ENCODE measurements around the gene CYP26C1. TPM values are rescaled to one million over a fixed set of nuclear protein-coding genes. Genes with fewer than 3 reads are reported as not detected.
"Not testable (repeated sequence)": the region's sequence is repeated elsewhere in the genome, so short reads cannot be mapped to it uniquely, and the experiment has no call there.

The CYP26C1 gene
- total and polyA plus RNA-seq, 8 donors, result 0.04 to 0.17 (median 0.09) TPM; not detected in 1

GRCh38 chr10:93099670-93100069, 39.1 kb downstream of the CYP26C1 start:
- H3K4me3 ChIP-seq, result no peak overlapping the region
- no peak overlapping the region for H3K27ac ChIP-seq
- H3K4me1 ChIP-seq, result no peaks in the 10 kb centered on the region
- no peaks in the 10 kb centered on the region for H3K27me3 ChIP-seq
- ATAC-seq, result no peak
- no peak for FAIRE-seq
- WGBS, 2 donors, result 83 to 89% methylated on average over 7 of the region's 7 CpGs
- no peak for TF ChIP-seq CTCF (IDR thresholded peaks at IDR 0.05)
- no peaks in the 10 kb centered on the region for H3K9me3 ChIP-seq
- intact Hi-C loops (cut with DNase I), result no loop called here
- no peak for DNase-seq
- H3K36me3 ChIP-seq, result no peaks in the 10 kb centered on the region

- H3K4me1 ChIP-seq; intact Hi-C loops (cut with DNase I); DNase-seq; H3K27ac ChIP-seq; ATAC-seq; H3K9me3 ChIP-seq; H3K27me3 ChIP-seq; H3K36me3 ChIP-seq; H3K4me3 ChIP-seq; FAIRE-seq: not testable (repeated sequence)
- WGBS, 2 donors, result 87 to 95% methylated on average over 3 of the region's 3 CpGs
Observed at GRCh38 chr10:93101148-93101547, 40.5 kb downstream of the CYP26C1 start.

GRCh38 chr10:93103953-93104352, 43.4 kb downstream of the CYP26C1 start:
- no peaks in the 10 kb centered on the region for H3K27me3 ChIP-seq
- intact Hi-C loops (cut with DNase I), result no loop called here
- no peaks in the 10 kb centered on the region for H3K36me3 ChIP-seq
- DNase-seq (no peak), FAIRE-seq (no peak), ATAC-seq (no peak)
- H3K4me1 ChIP-seq, result no peaks in the 10 kb centered on the region
- peaks cover 0 to 3% (median 0%) of the 10 kb centered on the region in 4 donors for H3K9me3 ChIP-seq
- TF ChIP-seq CTCF (IDR thresholded peaks at IDR 0.05), result no peak
- no peak overlapping the region for H3K27ac ChIP-seq
- WGBS, 2 donors, result 45 to 68% methylated on average over 1 of the region's 1 CpG
- H3K4me3 ChIP-seq, result no peak overlapping the region

GRCh38 chr10:93106631-93107072, 46.1 kb downstream of the CYP26C1 start:
- DNase-seq (no peak), ATAC-seq (no peak), FAIRE-seq (no peak)
- intact Hi-C loops (cut with DNase I), result no loop called here
- Histone ChIP-seq H3K4me1 (no peaks in the 10 kb centered on the region), H3K4me3 (no peak overlapping the region), H3K27me3 (no peaks in the 10 kb centered on the region), H3K36me3 (no peaks in the 10 kb centered on the region), H3K9me3 (peaks cover 0 to 3% (median 0%) of the 10 kb centered on the region in 4 donors), H3K27ac (no peak overlapping the region)
- TF ChIP-seq CTCF (IDR thresholded peaks at IDR 0.05), result no peak
- WGBS, 2 donors, result 23 to 28% methylated on average over 2 of the region's 2 CpGs

GRCh38 chr10:93110472-93111146, 50.0 kb downstream of the CYP26C1 start:
- no peak for DNase-seq
- no peak overlapping the region for H3K27ac ChIP-seq
- intact Hi-C loops (cut with DNase I), result no loop called here
- TF ChIP-seq CTCF (IDR thresholded peaks at IDR 0.05), result no peak
- ATAC-seq, result no peak
- H3K9me3 ChIP-seq, result no peaks in the 10 kb centered on the region
- no peaks in the 10 kb centered on the region for H3K4me1 ChIP-seq
- no peaks in the 10 kb centered on the region for H3K27me3 ChIP-seq
- FAIRE-seq, result no peak
- no peaks in the 10 kb centered on the region for H3K36me3 ChIP-seq
- WGBS, 2 donors, result 82 to 90% methylated on average over 3 of the region's 3 CpGs
- H3K4me3 ChIP-seq, result no peak overlapping the region
